ENCODE measurements around the gene C1orf116.

DNA sequence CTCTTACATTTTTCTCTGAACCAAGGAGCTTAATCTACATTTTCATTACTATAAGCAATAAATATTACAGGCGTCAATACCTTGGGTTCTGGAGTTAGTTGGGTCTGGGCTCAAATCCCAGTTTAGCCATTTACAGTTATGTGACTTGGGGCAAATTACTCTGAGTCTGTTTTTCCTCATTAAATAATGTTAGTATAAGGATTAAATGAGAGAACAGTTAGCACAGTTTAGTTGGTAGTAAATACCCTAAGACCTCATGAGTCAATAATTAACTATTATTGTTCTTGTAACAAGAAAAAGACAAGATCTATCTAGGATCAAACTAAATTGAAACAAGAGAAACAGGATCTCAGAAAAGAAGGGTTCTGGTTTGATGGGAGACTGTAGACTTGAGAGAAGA, 4.6 kb downstream of the C1orf116 start:
- TF ChIP-seq, protein P1, sequence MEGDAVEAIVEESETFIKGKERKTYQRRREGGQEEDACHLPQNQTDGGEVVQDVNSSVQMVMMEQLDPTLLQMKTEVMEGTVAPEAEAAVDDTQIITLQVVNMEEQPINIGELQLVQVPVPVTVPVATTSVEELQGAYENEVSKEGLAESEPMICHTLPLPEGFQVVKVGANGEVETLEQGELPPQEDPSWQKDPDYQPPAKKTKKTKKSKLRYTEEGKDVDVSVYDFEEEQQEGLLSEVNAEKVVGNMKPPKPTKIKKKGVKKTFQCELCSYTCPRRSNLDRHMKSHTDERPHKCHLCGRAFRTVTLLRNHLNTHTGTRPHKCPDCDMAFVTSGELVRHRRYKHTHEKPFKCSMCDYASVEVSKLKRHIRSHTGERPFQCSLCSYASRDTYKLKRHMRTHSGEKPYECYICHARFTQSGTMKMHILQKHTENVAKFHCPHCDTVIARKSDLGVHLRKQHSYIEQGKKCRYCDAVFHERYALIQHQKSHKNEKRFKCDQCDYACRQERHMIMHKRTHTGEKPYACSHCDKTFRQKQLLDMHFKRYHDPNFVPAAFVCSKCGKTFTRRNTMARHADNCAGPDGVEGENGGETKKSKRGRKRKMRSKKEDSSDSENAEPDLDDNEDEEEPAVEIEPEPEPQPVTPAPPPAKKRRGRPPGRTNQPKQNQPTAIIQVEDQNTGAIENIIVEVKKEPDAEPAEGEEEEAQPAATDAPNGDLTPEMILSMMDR (IDR thresholded peaks at IDR 0.05): no peak
- no peak for TF ChIP-seq POLR2A (IDR thresholded peaks at IDR 0.05)
- no peak for TF ChIP-seq POLR2AphosphoS5 (IDR thresholded peaks at IDR 0.05)
- no peak for TF ChIP-seq EP300 (IDR thresholded peaks at IDR 0.05)
